DND-41 (cell line): ENCODE results near the gene TAF15.

Experiments
- ATAC-seq: fragments of 200-7000 bp; cut with Tn5 transposase; 3 replicates; pipeline ENCODE4 v1.9.1; 2021; ENCODE audit warnings: low read depth; ENCODE audit not compliant: insufficient read depth
- DNase-seq: peaks from one replicate; pipeline ENCODE4 v3.0.0-alpha.2; 2020
- H2AFZ ChIP-seq: 2 replicates; pipeline ENCODE4 v1.6.0; 2012; ENCODE audit warnings: low read depth, low read length
- H3K27ac ChIP-seq: 2 replicates; pipeline ENCODE4 v1.5.1; 2012; ENCODE audit warnings: low read length, inconsistent platforms
- H3K27me3 ChIP-seq: fragments of 200-600 bp; sonication (generic); 2 replicates; pipeline ENCODE4 v1.6.0; 2012; ENCODE audit warnings: low read length, mild to moderate bottlenecking, inconsistent platforms; ENCODE audit not compliant: insufficient read depth, poor library complexity
- H3K36me3 ChIP-seq: 2 replicates; pipeline ENCODE4 v1.5.1; 2012; ENCODE audit warnings: low read length, inconsistent platforms; ENCODE audit not compliant: insufficient read depth
- H3K4me1 ChIP-seq: 2 replicates; pipeline ENCODE4 v1.5.1; 2012; ENCODE audit warnings: mild to moderate bottlenecking, low read length; ENCODE audit not compliant: insufficient read depth
- H3K4me2 ChIP-seq: 2 replicates; pipeline ENCODE4 v1.6.0; 2012; ENCODE audit warnings: mild to moderate bottlenecking, moderate library complexity, low read length, inconsistent platforms; ENCODE audit not compliant: insufficient read depth
- H3K4me3 ChIP-seq, 2 experiments: fragments of 200-600 bp in 1 of 2; shearing (Covaris generic) in 1 of 2; 2 replicates each; pipeline ENCODE4 v1.5.1; 2012 to 2016; ENCODE audit warnings: inconsistent platforms in 2 of 2, low read length in 2 of 2, mild to moderate bottlenecking in 2 of 2, low read depth in 1 of 2, moderate library complexity in 1 of 2
- H3K79me2 ChIP-seq: 2 replicates; pipeline ENCODE4 v1.6.0; 2012; ENCODE audit warnings: low read length, inconsistent platforms; ENCODE audit not compliant: insufficient read depth
- H3K9ac ChIP-seq: 2 replicates; pipeline ENCODE4 v1.6.0; 2012; ENCODE audit warnings: low read depth, mild to moderate bottlenecking, inconsistent platforms, low read length, moderate library complexity
- H3K9me3 ChIP-seq: 2 replicates; pipeline ENCODE4 v1.5.1; 2012; ENCODE audit warnings: low read length, moderate library complexity, mild to moderate bottlenecking, inconsistent platforms; ENCODE audit not compliant: insufficient read depth, severe bottlenecking
- H4K20me1 ChIP-seq: 2 replicates; pipeline ENCODE4 v1.6.0; 2012; ENCODE audit warnings: low read length; ENCODE audit not compliant: insufficient read depth
- CTCF ChIP-seq: IDR thresholded peaks from 2 replicates; pipeline ENCODE4 v1.5.1; 2012; ENCODE audit warnings: borderline replicate concordance, low read length, moderate library complexity, mild to moderate bottlenecking; ENCODE audit not compliant: poor library complexity, severe bottlenecking; ENCODE audit errors: extremely low read depth
- EZH2 ChIP-seq: IDR thresholded peaks from 3 replicates; pipeline ENCODE4 v1.6.1; 2012; ENCODE audit warnings: borderline replicate concordance, low read depth, mild to moderate bottlenecking, moderate library complexity, low read length, inconsistent platforms; ENCODE audit not compliant: severe bottlenecking

TAF15 gene

GRCh38 chr17:35843698-35844097, 34.4 kb downstream of the TAF15 start:
- Histone ChIP-seq H3K4me1 (no peaks in the 10 kb centered on the region), H3K4me3 (no peak overlapping the region), H2AFZ (no peak overlapping the region), H3K36me3 (peaks cover 96% of the 10 kb centered on the region), H3K9me3 (no peaks in the 10 kb centered on the region), H3K27me3 (no peaks in the 10 kb centered on the region), H3K79me2 (no peaks in the 10 kb centered on the region; the same call in 1 of the 2 replicates), H3K27ac (no peak overlapping the region), H3K4me2 (no peak overlapping the region), H4K20me1 (peaks cover 25% of the 10 kb centered on the region), H3K9ac (no peak overlapping the region)
- TF ChIP-seq CTCF (no peak), EZH2 (no peak)
- ATAC-seq (no peak), DNase-seq (no peak)

- peaks cover 97% of the 10 kb centered on the region for H3K36me3 ChIP-seq
- no peak overlapping the region for H3K27ac ChIP-seq
These were observed 35.3 kb downstream of the TAF15 start for GRCh38 chr17:35844547-35844946.

GRCh38 chr17:35846055-35846809, 36.9 kb downstream of the TAF15 start:
- no peak overlapping the region for H3K27ac ChIP-seq
- no peak overlapping the region for H2AFZ ChIP-seq
- H3K9ac ChIP-seq: no peak overlapping the region
- no peak overlapping the region for H3K4me3 ChIP-seq
- no peak for TF ChIP-seq EZH2
- no peak for TF ChIP-seq CTCF
- H4K20me1 ChIP-seq: peaks cover 25% of the 10 kb centered on the region
- no peak for ATAC-seq
- no peaks in the 10 kb centered on the region for H3K27me3 ChIP-seq
- no peak for DNase-seq
- H3K9me3 ChIP-seq: no peaks in the 10 kb centered on the region
- H3K36me3 ChIP-seq: peaks cover 88% of the 10 kb centered on the region
- no peaks in the 10 kb centered on the region for H3K4me1 ChIP-seq
- H3K4me2 ChIP-seq: no peak overlapping the region
- H3K79me2 ChIP-seq: no peaks in the 10 kb centered on the region; the same call in 1 of the 2 replicates

More at GRCh38 chr17:35844547-35844946, 35.3 kb downstream of the TAF15 start:
- TF ChIP-seq EZH2: no peak
- TF ChIP-seq CTCF: no peak
- H3K4me3 ChIP-seq: no peak overlapping the region
- H3K27me3 ChIP-seq: no peaks in the 10 kb centered on the region
- peaks cover 25% of the 10 kb centered on the region for H4K20me1 ChIP-seq
- no peak overlapping the region for H3K9ac ChIP-seq
- no peaks in the 10 kb centered on the region; the same call in 1 of the 2 replicates for H3K79me2 ChIP-seq
- ATAC-seq: no peak
- H3K4me2 ChIP-seq: no peak overlapping the region
- no peaks in the 10 kb centered on the region for H3K4me1 ChIP-seq
- H3K9me3 ChIP-seq: no peaks in the 10 kb centered on the region
- no peak for DNase-seq
- H2AFZ ChIP-seq: no peak overlapping the region
